ENCODE data around the gene SDK1. TPM values are rescaled to one million over a fixed set of nuclear protein-coding genes. Genes with fewer than 3 reads are reported as not detected.

The SDK1 gene
- total and polyA plus RNA-seq, 12 donors = 1.0 to 5.3 (median 3.2) TPM

GRCh38 chr7:4115941-4116610, 815.0 kb downstream of the SDK1 start:
- Histone ChIP-seq H3K36me3 (no peaks in the 10 kb centered on the region), H3K4me1 (no peaks in the 10 kb centered on the region), H3K27me3 (no peaks in the 10 kb centered on the region), H3K4me3 (no peak overlapping the region), H3K27ac (no peak overlapping the region), H3K9me3 (peaks cover 0 to 30% (median 19%) of the 10 kb centered on the region in 11 donors)
- no peak for TF ChIP-seq CTCF (IDR thresholded peaks at IDR 0.05)
- 87 to 92% methylated on average over 19 of the region's 19 CpGs for WGBS, 2 donors
- ATAC-seq (no peak), DNase-seq (no peak)
- intact Hi-C loops (cut with DNase I) = no loop called here

GRCh38 chr7:4119848-4120247, 818.8 kb downstream of the SDK1 start:
- no peak for TF ChIP-seq CTCF (IDR thresholded peaks at IDR 0.05)
- no peaks in the 10 kb centered on the region for H3K4me1 ChIP-seq
- peaks cover 0 to 37% (median 21%) of the 10 kb centered on the region in 11 donors for H3K9me3 ChIP-seq
- no peaks in the 10 kb centered on the region for H3K27me3 ChIP-seq
- no peaks in the 10 kb centered on the region for H3K36me3 ChIP-seq
- H3K27ac ChIP-seq = no peak overlapping the region
- ATAC-seq (no peak), DNase-seq (no peak)
- intact Hi-C loops (cut with DNase I) = no loop called here
- H3K4me3 ChIP-seq = no peak overlapping the region
- 92 to 94% methylated on average over 3 of the region's 3 CpGs for WGBS, 2 donors

GRCh38 chr7:4123346-4123745, 822.3 kb downstream of the SDK1 start:
- peaks cover 0 to 4% (median 0%) of the 10 kb centered on the region in 7 donors for H3K27me3 ChIP-seq
- intact Hi-C loops (cut with DNase I) = no loop called here
- H3K4me1 ChIP-seq = no peaks in the 10 kb centered on the region
- TF ChIP-seq CTCF (IDR thresholded peaks at IDR 0.05) = no peak
- H3K36me3 ChIP-seq = no peaks in the 10 kb centered on the region
- peaks cover 0 to 35% (median 21%) of the 10 kb centered on the region in 11 donors for H3K9me3 ChIP-seq
- ATAC-seq = no peak
- no peak for DNase-seq
- 88 to 90% methylated on average over 2 of the region's 2 CpGs for WGBS, 2 donors
- H3K27ac ChIP-seq = no peak overlapping the region
- no peak overlapping the region for H3K4me3 ChIP-seq

DNA sequence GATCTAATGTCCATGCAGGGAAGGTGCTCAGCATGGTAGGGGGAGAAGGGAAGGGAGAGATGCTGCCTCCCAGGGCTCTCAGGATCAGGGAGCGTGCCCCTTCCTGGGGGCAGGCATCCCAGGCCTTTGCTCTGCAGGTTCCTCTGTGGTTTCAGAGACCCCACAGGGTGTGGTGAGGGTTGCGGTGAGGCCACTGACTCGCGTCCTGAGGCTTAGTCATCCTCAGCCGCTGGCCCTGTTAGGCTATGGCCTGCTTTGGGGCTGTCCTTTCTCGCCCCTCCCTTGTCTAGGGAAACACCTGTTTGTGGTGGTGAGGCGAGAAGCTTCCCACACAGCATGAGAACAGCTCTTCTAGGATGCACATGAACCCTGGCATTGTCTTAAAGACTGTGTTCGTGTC, 822.8 kb downstream of the SDK1 start:
- DNase-seq (no peak), ATAC-seq (no peak)
- intact Hi-C loops (cut with DNase I) = no loop called here
- 83 to 85% methylated on average over 8 of the region's 8 CpGs for WGBS, 2 donors
- H3K27me3 ChIP-seq = peaks cover 0 to 4% (median 0%) of the 10 kb centered on the region in 7 donors
- H3K27ac ChIP-seq = no peak overlapping the region
- no peaks in the 10 kb centered on the region for H3K36me3 ChIP-seq
- H3K4me3 ChIP-seq = no peak overlapping the region
- no peaks in the 10 kb centered on the region for H3K4me1 ChIP-seq
- TF ChIP-seq CTCF (IDR thresholded peaks at IDR 0.05) = no peak
- H3K9me3 ChIP-seq = peaks cover 0 to 35% (median 21%) of the 10 kb centered on the region in 11 donors

Measured in heart right ventricle (tissue), 16 donors.